Stimulated activated CD8-positive, alpha-beta memory T cell treated with anti-CD3 and anti-CD28 coated beads, Interleukin-4, amount 100 ng/mL, for 48 hours (primary cell): ENCODE results near the gene OR2F1.
"Not testable (repeated sequence)": the region's sequence is repeated elsewhere in the genome, so short reads cannot be mapped to it uniquely, and the experiment has no call there.

Experiments used
- DNase-seq: peaks from one replicate; pipeline ENCODE4 v3.0.0-alpha.2; 2020

Gene OR2F1

GRCh38 chr7:144010821-144011220, 56.2 kb downstream of the OR2F1 start:
- not testable (repeated sequence) for DNase-seq

GRCh38 chr7:144011458-144012230, 57.0 kb downstream of the OR2F1 start:
- no peak for DNase-seq
